Heart left ventricle (tissue), 16 donors: ENCODE results near the gene EIF4G3. TPM values are rescaled to one million over a fixed set of nuclear protein-coding genes. Genes with fewer than 3 reads are reported as not detected.

Experiments used
- ATAC-seq, 4 donors: fragments of 200-7000 bp; cut with Tn5 transposase; one replicate each; pipeline ENCODE4 v1.9.1; 2020 to 2022; ENCODE audit warnings: moderate library complexity in 4 of 4, mild to moderate bottlenecking in 3 of 4, moderate number of reproducible peaks in 1 of 4
- DNase-seq, 5 donors: peaks; one replicate each; pipeline ENCODE4 v3.0.0-alpha.2; 2020
- H3K27ac ChIP-seq, 12 donors: fragments of 200-600 bp; sonication (generic) in 4 of 12; one replicate each; pipeline versions ENCODE4 v1.5.0 to v1.8.0; 2016 to 2022; ENCODE audit warnings: mild to moderate bottlenecking in 2 of 12
- H3K27me3 ChIP-seq, 9 donors: fragments of 200-600 bp; sonication (generic) in 2 of 9; one replicate each; pipeline versions ENCODE4 v1.5.1 to v1.8.0; 2016 to 2022; ENCODE audit warnings: mild to moderate bottlenecking in 3 of 9
- H3K36me3 ChIP-seq, 9 donors: fragments of 200-600 bp; sonication (generic) in 2 of 9; one replicate each; pipeline versions ENCODE4 v1.5.0 to v1.8.0; 2018 to 2022; ENCODE audit warnings: mild to moderate bottlenecking in 2 of 9
- H3K4me1 ChIP-seq, 12 donors: fragments of 200-600 bp; sonication (generic) in 4 of 12; one replicate each; pipeline versions ENCODE4 v1.5.0 to v1.8.0; 2016 to 2022; ENCODE audit warnings: mild to moderate bottlenecking in 3 of 12
- H3K4me3 ChIP-seq, 12 donors: fragments of 200-600 bp; sonication (generic) in 4 of 12; one replicate each; pipeline versions ENCODE4 v1.5.0 to v1.8.0; 2017 to 2022; ENCODE audit warnings: mild to moderate bottlenecking in 9 of 12, moderate library complexity in 4 of 12
- H3K9me3 ChIP-seq, 12 donors: fragments of 200-600 bp; sonication (generic) in 4 of 12; one replicate each; pipeline versions ENCODE4 v1.5.0 to v1.8.0; 2016 to 2022; ENCODE audit warnings: mild to moderate bottlenecking in 1 of 12
- CTCF ChIP-seq, 12 donors: fragments of 200-600 bp; sonication (generic) in 4 of 12; IDR thresholded peaks; one replicate each; pipeline versions ENCODE4 v1.5.0 to v1.8.0; 2018 to 2022; ENCODE audit warnings: antibody characterized with exemption in 12 of 12, mild to moderate bottlenecking in 5 of 12
- POLR2A ChIP-seq, 2 donors: fragments of 450-650 bp; IDR thresholded peaks; one replicate each; pipeline ENCODE4 v1.6.1; 2017; ENCODE audit warnings: antibody characterized with exemption in 2 of 2, mild to moderate bottlenecking in 2 of 2, moderate library complexity in 2 of 2
- WGBS, 4 donors: extraction: QIAGEN DNeasy Blood & Tissue Kit in 2 of 4; methylation state at CpG; one replicate each; pipeline versions ENCODE4 v1.1.5 to v1.1.7; 2013 to 2018; 5-methylcytosine and 5-hydroxymethylcytosine counted together
- intact Hi-C, 10 donors: fragments of 100-400 bp; cut with DNase I; formaldehyde crosslinking; loops; one replicate each; pipeline versions ENCODE4 v1.11.1 to v1.14.2; 2022
- polyA plus RNA-seq, 2 donors: library from polyadenylated mRNA; stranded (reverse); fragments of 200-250 nt; gene quantifications; one replicate each; pipeline ENCODE4 v1.2.3, GENCODE V29; 2013
- total RNA-seq, 9 donors: library from RNA; depleted of rRNA in 2 of 9; stranded (reverse); fragments of >200 nt in 2 of 9; fragmentation: NEBNext Ultra II Directional in 3 of 9; extraction: Animal tissue kit (Norgen Biotek cat#: 25700) in 3 of 9; gene quantifications; one replicate each; pipeline versions ENCODE4 v1.1.0 to v1.2.4, GENCODE V29; 2016 to 2023
- donor health status: ischemic (EF 13 %, LVEDD 7.1; RV severe dilation, severe dysfunction).
- donor health status: healthy with polysubstance abuse.
- donor health status: DM: no; HTN: yes; CAD: no.
- donor health status: DM: no; HTN: no; CAD: no.
- donor health status: ischemic (EF 25% LVEDD 6.9; RV normal size, moderate dysfunction).
- donor health status: ischemic (EF 25% LVEDD 5.7; RV mildly dilated, moderate dysfunction).
- donor health status: healthy.
- donor health status: DM: yes; HTN: yes; CAD: no.
- donor health status: ischemic (EF 35%, LVEDD 5.7; RV mildly dilated, moderate dysfunction).
- donor health status: nonischemic (EF 11% LVEDD 7.7; RV severe dilation, severe dysfunction).
- donor health status: DM: yes; HTN: yes; CAD: no.
- donor health status: PGD.
- donor health status: ischemic (EF 29% LVEDD 5.4; RV normal size, mild dysfunction).
- donor health status: nonischemic (EF 23%, LVEDD 6.1; RV moderate dilation, normal function).

The EIF4G3 gene
- total and polyA plus RNA-seq, 11 donors: 14.6 to 49.0 (median 36.2) TPM

- H3K36me3 ChIP-seq: no peaks in the 10 kb centered on the region
- no peak overlapping the region for H3K27ac ChIP-seq
- no peaks in the 10 kb centered on the region for H3K27me3 ChIP-seq
- 63 to 84% (median 75%) methylated on average over 3 of the region's 3 CpGs for WGBS, 4 donors
- DNase-seq (no peak), ATAC-seq (no peak)
- H3K4me3 ChIP-seq: no peak overlapping the region
- intact Hi-C loops: no loop called here
- H3K4me1 ChIP-seq: peaks cover 0 to 18% (median 6%) of the 10 kb centered on the region in 12 donors
- no peak for TF ChIP-seq CTCF (IDR thresholded peaks at IDR 0.05)
- no peaks in the 10 kb centered on the region for H3K9me3 ChIP-seq
Measured at GRCh38 chr1:21189421-21189820, 12.7 kb upstream of the EIF4G3 start.

GRCh38 chr1:21188235-21188634 lies 11.5 kb upstream of the EIF4G3 start:
- H3K9me3 ChIP-seq: no peaks in the 10 kb centered on the region
- intact Hi-C loops: no loop called here
- peaks cover 0 to 28% (median 6%) of the 10 kb centered on the region in 12 donors for H3K4me1 ChIP-seq
- DNase-seq (no peak), ATAC-seq (no peak)
- H3K27me3 ChIP-seq: no peaks in the 10 kb centered on the region
- WGBS, 4 donors: 91 to 97% (median 94%) methylated on average over 3 of the region's 3 CpGs
- no peak overlapping the region for H3K4me3 ChIP-seq
- no peak overlapping the region for H3K27ac ChIP-seq
- H3K36me3 ChIP-seq: no peaks in the 10 kb centered on the region
- no peak for TF ChIP-seq CTCF (IDR thresholded peaks at IDR 0.05)

- WGBS, 4 donors: 83 to 97% (median 95%) methylated on average over 5 of the region's 5 CpGs
- Histone ChIP-seq H3K27ac (no peak overlapping the region), H3K9me3 (no peaks in the 10 kb centered on the region), H3K4me3 (no peak overlapping the region), H3K27me3 (no peaks in the 10 kb centered on the region), H3K4me1 (peaks cover 0 to 28% (median 0%) of the 10 kb centered on the region in 12 donors), H3K36me3 (no peaks in the 10 kb centered on the region)
- DNase-seq (no peak), ATAC-seq (no peak)
- intact Hi-C loops: no loop called here
- TF ChIP-seq POLR2A (IDR thresholded peaks at IDR 0.05) (no peak), CTCF (IDR thresholded peaks at IDR 0.05) (no peak)
Measured at GRCh38 chr1:21185221-21185731, 8.6 kb upstream of the EIF4G3 start.

GRCh38 chr1:21184276-21184675 lies 7.6 kb upstream of the EIF4G3 start:
- ATAC-seq (peak in 3 of 4 donors; percentile 38 to 74 (median 66)), DNase-seq (no peak)
- Histone ChIP-seq H3K27me3 (no peaks in the 10 kb centered on the region), H3K4me3 (no peak overlapping the region), H3K9me3 (no peaks in the 10 kb centered on the region), H3K36me3 (no peaks in the 10 kb centered on the region), H3K4me1 (peaks cover 0 to 28% (median 0%) of the 10 kb centered on the region in 12 donors), H3K27ac (peak overlapping the region in 1 of 12 donors; percentile 55)
- no peak for TF ChIP-seq POLR2A (IDR thresholded peaks at IDR 0.05)
- TF ChIP-seq CTCF (IDR thresholded peaks at IDR 0.05): no peak
- intact Hi-C loops: no loop called here
- 24 to 32% (median 28%) methylated on average over 1 of the region's 1 CpG for WGBS, 4 donors
